GM23338 (cell line): Measurements from ENCODE around the gene RYR2. TPM values are rescaled to one million over a fixed set of nuclear protein-coding genes. Genes with fewer than 3 reads are reported as not detected.
A peak's percentile ranks its signal among the peaks of the same experiment; 100 is the strongest.

Experiments
- ATAC-seq: fragments of 200-7000 bp; cut with Tn5 transposase; 3 replicates; pipeline ENCODE4 v1.9.1; 2020
- DNase-seq: peaks from one replicate; pipeline ENCODE4 v3.0.0-alpha.2; 2015; ENCODE audit warnings: low spot score
- H2AFZ ChIP-seq: fragments of 200-600 bp; sonication (generic); 2 replicates; pipeline ENCODE4 v1.8.0; 2016; ENCODE audit warnings: antibody characterized with exemption, mild to moderate bottlenecking, moderate library complexity
- H3F3A ChIP-seq: fragments of 200-600 bp; sonication (generic); replicated peaks from 2 replicates; pipeline ENCODE4 v1.8.0; 2017; ENCODE audit warnings: antibody characterized with exemption, mixed run types, low read depth
- H3K27ac ChIP-seq: fragments of 200-600 bp; sonication (generic); 2 replicates; pipeline ENCODE4 v1.6.1; 2016; ENCODE audit warnings: low read depth
- H3K27me3 ChIP-seq: fragments of 200-600 bp; sonication (generic); 2 replicates; pipeline ENCODE4 v1.8.0; 2016; ENCODE audit warnings: mild to moderate bottlenecking, mixed run types, moderate library complexity; ENCODE audit not compliant: insufficient read depth
- H3K36me3 ChIP-seq: fragments of 200-600 bp; sonication (generic); 2 replicates; pipeline ENCODE4 v1.8.0; 2016; ENCODE audit warnings: mild to moderate bottlenecking; ENCODE audit not compliant: insufficient read depth
- H3K4me1 ChIP-seq: fragments of 200-600 bp; sonication (generic); 2 replicates; pipeline ENCODE4 v1.8.0; 2016; ENCODE audit warnings: mild to moderate bottlenecking, moderate library complexity; ENCODE audit not compliant: insufficient read depth
- H3K4me2 ChIP-seq: fragments of 200-600 bp; sonication (generic); 2 replicates; pipeline ENCODE4 v1.7.1; 2017; ENCODE audit warnings: mixed run types
- H3K4me3 ChIP-seq: fragments of 200-600 bp; sonication (generic); 2 replicates; pipeline ENCODE4 v1.6.1; 2016; ENCODE audit warnings: mixed run types
- H3K79me2 ChIP-seq: fragments of 200-600 bp; sonication (generic); replicated peaks from 2 replicates; pipeline ENCODE4 v1.8.0; 2017; ENCODE audit warnings: mild to moderate bottlenecking; ENCODE audit not compliant: insufficient read depth
- H3K9me2 ChIP-seq: fragments of 200-600 bp; sonication (generic); 2 replicates; pipeline ENCODE4 v1.8.0; 2017; ENCODE audit not compliant: insufficient read depth
- H4K20me1 ChIP-seq: fragments of 200-600 bp; sonication (generic); replicated peaks from 2 replicates; pipeline ENCODE4 v1.8.0; 2017; ENCODE audit warnings: mild to moderate bottlenecking; ENCODE audit not compliant: insufficient read depth
- H3K27ac Mint-ChIP-seq: 2 replicates; pipeline ENCODE4 v1.8.0; 2020; ENCODE audit warnings: inconsistent platforms, mild to moderate bottlenecking, moderate library complexity, mixed read lengths
- H3K27me3 Mint-ChIP-seq: 3 replicates; pipeline ENCODE4 v1.8.0; 2022; ENCODE audit warnings: low read depth, mild to moderate bottlenecking, moderate library complexity, mixed read lengths, inconsistent platforms; ENCODE audit not compliant: insufficient read depth, poor library complexity
- H3K36me3 Mint-ChIP-seq: 3 replicates; pipeline ENCODE4 v1.8.0; 2021; ENCODE audit warnings: low read depth, mild to moderate bottlenecking, inconsistent platforms, moderate library complexity, mixed read lengths
- H3K4me1 Mint-ChIP-seq: 3 replicates; pipeline ENCODE4 v1.8.0; 2020; ENCODE audit warnings: mild to moderate bottlenecking, inconsistent platforms, mixed read lengths
- H3K4me3 Mint-ChIP-seq: 3 replicates; pipeline ENCODE4 v1.8.0; 2021; ENCODE audit warnings: moderate library complexity, mild to moderate bottlenecking, inconsistent platforms, mixed read lengths
- H3K9me3 Mint-ChIP-seq: 3 replicates; pipeline ENCODE4 v1.8.0; 2020; ENCODE audit warnings: moderate library complexity, mild to moderate bottlenecking, inconsistent platforms, mixed read lengths
- CREB1 ChIP-seq: fragments of 250-450 bp; sonication (Bioruptor Pico); IDR thresholded peaks from 2 replicates; pipeline ENCODE4 v1.5.0; 2020; ENCODE audit warnings: low read depth, mild to moderate bottlenecking, moderate library complexity
- CTCF ChIP-seq, 2 experiments: fragments of 200-600 bp in 1 of 2; sonication (generic) in 1 of 2; conservative IDR thresholded peaks; 2 replicates each; pipeline versions ENCODE4 v1.5.1 to v1.6.1; 2016 to 2017; ENCODE audit warnings: antibody characterized with exemption in 2 of 2, low read depth in 2 of 2, mild to moderate bottlenecking in 2 of 2, moderate library complexity in 1 of 2
- ETS1 ChIP-seq: IDR thresholded peaks from 2 replicates; pipeline ENCODE4 v1.6.1; 2016; ENCODE audit warnings: antibody characterized with exemption
- EZH2 ChIP-seq: fragments of 200-600 bp; sonication (generic); IDR thresholded peaks from one replicate; pipeline ENCODE4 v1.8.0; 2017; ENCODE audit warnings: antibody characterized with exemption, mild to moderate bottlenecking, low read depth; ENCODE audit not compliant: unreplicated experiment
- EZH2phosphoT487 ChIP-seq: fragments of 200-600 bp; sonication (generic); IDR thresholded peaks from one replicate; pipeline ENCODE4 v1.8.1; 2018; ENCODE audit warnings: antibody characterized with exemption; ENCODE audit not compliant: unreplicated experiment
- JUNB ChIP-seq: IDR thresholded peaks from one replicate; pipeline ENCODE4 v1.6.1; 2016; ENCODE audit warnings: antibody characterized with exemption; ENCODE audit not compliant: unreplicated experiment
- NANOG ChIP-seq: IDR thresholded peaks from 2 replicates; pipeline ENCODE4 v1.6.1; 2016; ENCODE audit warnings: antibody characterized with exemption, borderline replicate concordance
- POLR2AphosphoS5 ChIP-seq: IDR thresholded peaks from 2 replicates; pipeline ENCODE4 v1.6.1; 2016; ENCODE audit warnings: antibody characterized with exemption, low read depth
- REST ChIP-seq: IDR thresholded peaks from one replicate; pipeline ENCODE4 v1.6.1; 2018; ENCODE audit warnings: antibody characterized with exemption; ENCODE audit not compliant: unreplicated experiment
- STAT1 ChIP-seq: IDR thresholded peaks from one replicate; pipeline ENCODE4 v1.6.1; 2016; ENCODE audit warnings: antibody characterized with exemption; ENCODE audit not compliant: unreplicated experiment
- ZNF114 ChIP-seq: fragments of 250-450 bp; sonication (Bioruptor Pico); IDR thresholded peaks from 2 replicates; pipeline ENCODE4 v1.5.0; 2020; ENCODE audit warnings: mild to moderate bottlenecking, moderate library complexity
- ZNF331 ChIP-seq: fragments of 250-450 bp; sonication (Bioruptor Pico); IDR thresholded peaks from 2 replicates; pipeline ENCODE4 v1.5.0; 2020; ENCODE audit warnings: low read depth, mild to moderate bottlenecking, moderate library complexity
- polyA plus RNA-seq: library from polyadenylated mRNA; unstranded; fragments of >200 nt; fragmentation: Nextera tagmentation; extraction: Ambion mirVana; gene quantifications from 2 replicates; pipeline ENCODE4 v1.2.1, GENCODE V29; 2016
- total RNA-seq: library from RNA; depleted of rRNA; stranded (reverse); fragments of >200 nt; shearing (Covaris generic); gene quantifications from 2 replicates; pipeline ENCODE4 v1.2.3, GENCODE V29; 2014
- TF ChIP-seq, protein P1 (sequence below): fragments of 250-450 bp; sonication (Bioruptor Pico); IDR thresholded peaks from 2 replicates; pipeline ENCODE4 v1.5.0; 2020; ENCODE audit warnings: mild to moderate bottlenecking, moderate library complexity

Gene RYR2
- total and polyA plus RNA-seq, 2 experiments from 2014 or later, result 8.9 to 10.0 TPM

GRCh38 chr1:237105826-237106225 lies 63.8 kb downstream of the RYR2 start:
- Mint-ChIP-seq H3K36me3 (0 out of 3 replicates have a peak, but pooled peaks cover 3% of the 10 kb centered on the region), H3K27ac (no peak overlapping the region), H3K27me3 (peaks cover 8% of the 10 kb centered on the region), H3K4me1 (peaks cover 22% of the 10 kb centered on the region), H3K4me3 (no peak overlapping the region), H3K9me3 (no peaks in the 10 kb centered on the region; the same call in 2 of the 3 replicates)
- H3K27me3 ChIP-seq, result no peaks in the 10 kb centered on the region
- H3K4me2 ChIP-seq, result no peak overlapping the region
- no peak overlapping the region for H2AFZ ChIP-seq
- no peak overlapping the region for H3K27ac ChIP-seq
- 0 out of 2 replicates have a peak, but pooled peaks cover 3% of the 10 kb centered on the region for H3F3A ChIP-seq
- H3K36me3 ChIP-seq, result no peaks in the 10 kb centered on the region
- ATAC-seq (peak; percentile 17; the same call in 1 of the 3 replicates), DNase-seq (no peak)
- peaks cover 50% of the 10 kb centered on the region for H3K79me2 ChIP-seq
- H3K4me3 ChIP-seq, result no peak overlapping the region
- 0 out of 2 replicates have a peak, but pooled peaks cover 7% of the 10 kb centered on the region for H4K20me1 ChIP-seq
- TF ChIP-seq ETS1 (no peak), STAT1 (no peak), NANOG (no peak), EZH2phosphoT487 (no peak), CTCF (conservative IDR thresholded peaks at IDR 0.05; ENCODE audit: low read depth in 2 of 2) (no peak), ZNF114 (CRISPR knock-in tag) (no peak), POLR2AphosphoS5 (no peak), ZNF331 (no peak), EZH2 (no peak), CREB1 (no peak), JUNB (no peak), REST (no peak)
- TF ChIP-seq, protein P1, sequence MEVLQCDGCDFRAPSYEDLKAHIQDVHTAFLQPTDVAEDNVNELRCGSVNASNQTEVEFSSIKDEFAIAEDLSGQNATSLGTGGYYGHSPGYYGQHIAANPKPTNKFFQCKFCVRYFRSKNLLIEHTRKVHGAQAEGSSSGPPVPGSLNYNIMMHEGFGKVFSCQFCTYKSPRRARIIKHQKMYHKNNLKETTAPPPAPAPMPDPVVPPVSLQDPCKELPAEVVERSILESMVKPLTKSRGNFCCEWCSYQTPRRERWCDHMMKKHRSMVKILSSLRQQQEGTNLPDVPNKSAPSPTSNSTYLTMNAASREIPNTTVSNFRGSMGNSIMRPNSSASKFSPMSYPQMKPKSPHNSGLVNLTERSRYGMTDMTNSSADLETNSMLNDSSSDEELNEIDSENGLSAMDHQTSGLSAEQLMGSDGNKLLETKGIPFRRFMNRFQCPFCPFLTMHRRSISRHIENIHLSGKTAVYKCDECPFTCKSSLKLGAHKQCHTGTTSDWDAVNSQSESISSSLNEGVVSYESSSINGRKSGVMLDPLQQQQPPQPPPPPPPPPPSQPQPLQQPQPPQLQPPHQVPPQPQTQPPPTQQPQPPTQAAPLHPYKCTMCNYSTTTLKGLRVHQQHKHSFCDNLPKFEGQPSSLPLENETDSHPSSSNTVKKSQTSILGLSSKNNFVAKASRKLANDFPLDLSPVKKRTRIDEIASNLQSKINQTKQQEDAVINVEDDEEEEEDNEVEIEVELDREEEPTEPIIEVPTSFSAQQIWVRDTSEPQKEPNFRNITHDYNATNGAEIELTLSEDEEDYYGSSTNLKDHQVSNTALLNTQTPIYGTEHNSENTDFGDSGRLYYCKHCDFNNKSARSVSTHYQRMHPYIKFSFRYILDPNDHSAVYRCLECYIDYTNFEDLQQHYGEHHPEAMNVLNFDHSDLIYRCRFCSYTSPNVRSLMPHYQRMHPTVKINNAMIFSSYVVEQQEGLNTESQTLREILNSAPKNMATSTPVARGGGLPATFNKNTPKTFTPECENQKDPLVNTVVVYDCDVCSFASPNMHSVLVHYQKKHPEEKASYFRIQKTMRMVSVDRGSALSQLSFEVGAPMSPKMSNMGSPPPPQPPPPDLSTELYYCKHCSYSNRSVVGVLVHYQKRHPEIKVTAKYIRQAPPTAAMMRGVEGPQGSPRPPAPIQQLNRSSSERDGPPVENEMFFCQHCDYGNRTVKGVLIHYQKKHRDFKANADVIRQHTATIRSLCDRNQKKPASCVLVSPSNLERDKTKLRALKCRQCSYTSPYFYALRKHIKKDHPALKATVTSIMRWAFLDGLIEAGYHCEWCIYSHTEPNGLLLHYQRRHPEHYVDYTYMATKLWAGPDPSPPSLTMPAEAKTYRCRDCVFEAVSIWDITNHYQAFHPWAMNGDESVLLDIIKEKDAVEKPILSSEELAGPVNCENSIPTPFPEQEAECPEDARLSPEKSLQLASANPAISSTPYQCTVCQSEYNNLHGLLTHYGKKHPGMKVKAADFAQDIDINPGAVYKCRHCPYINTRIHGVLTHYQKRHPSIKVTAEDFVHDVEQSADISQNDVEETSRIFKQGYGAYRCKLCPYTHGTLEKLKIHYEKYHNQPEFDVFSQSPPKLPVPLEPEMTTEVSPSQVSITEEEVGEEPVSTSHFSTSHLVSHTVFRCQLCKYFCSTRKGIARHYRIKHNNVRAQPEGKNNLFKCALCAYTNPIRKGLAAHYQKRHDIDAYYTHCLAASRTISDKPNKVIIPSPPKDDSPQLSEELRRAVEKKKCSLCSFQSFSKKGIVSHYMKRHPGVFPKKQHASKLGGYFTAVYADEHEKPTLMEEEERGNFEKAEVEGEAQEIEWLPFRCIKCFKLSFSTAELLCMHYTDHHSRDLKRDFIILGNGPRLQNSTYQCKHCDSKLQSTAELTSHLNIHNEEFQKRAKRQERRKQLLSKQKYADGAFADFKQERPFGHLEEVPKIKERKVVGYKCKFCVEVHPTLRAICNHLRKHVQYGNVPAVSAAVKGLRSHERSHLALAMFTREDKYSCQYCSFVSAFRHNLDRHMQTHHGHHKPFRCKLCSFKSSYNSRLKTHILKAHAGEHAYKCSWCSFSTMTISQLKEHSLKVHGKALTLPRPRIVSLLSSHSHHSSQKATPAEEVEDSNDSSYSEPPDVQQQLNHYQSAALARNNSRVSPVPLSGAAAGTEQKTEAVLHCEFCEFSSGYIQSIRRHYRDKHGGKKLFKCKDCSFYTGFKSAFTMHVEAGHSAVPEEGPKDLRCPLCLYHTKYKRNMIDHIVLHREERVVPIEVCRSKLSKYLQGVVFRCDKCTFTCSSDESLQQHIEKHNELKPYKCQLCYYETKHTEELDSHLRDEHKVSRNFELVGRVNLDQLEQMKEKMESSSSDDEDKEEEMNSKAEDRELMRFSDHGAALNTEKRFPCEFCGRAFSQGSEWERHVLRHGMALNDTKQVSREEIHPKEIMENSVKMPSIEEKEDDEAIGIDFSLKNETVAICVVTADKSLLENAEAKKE, result no peak
- peaks cover 5% of the 10 kb centered on the region; the same call in 1 of the 2 replicates for H3K4me1 ChIP-seq
- H3K9me2 ChIP-seq, result no peaks in the 10 kb centered on the region
